Karpas-422 (cell line): ENCODE measurements around the gene GPC1. TPM values are rescaled to one million over a fixed set of nuclear protein-coding genes. Genes with fewer than 3 reads are reported as not detected.

Experiments used
- DNase-seq: peaks from one replicate; pipeline ENCODE4 v3.0.0-alpha.2; 2015
- H2AFZ ChIP-seq: fragments of 200-600 bp; sonication (generic); 2 replicates; pipeline ENCODE4 v1.6.1; 2014; ENCODE audit warnings: antibody characterized with exemption, low read length, mixed read lengths
- H3K27ac ChIP-seq: fragments of 200-600 bp; sonication (generic); 2 replicates; pipeline ENCODE4 v1.5.1; 2014; ENCODE audit warnings: mild to moderate bottlenecking, low read length, moderate library complexity
- H3K27me3 ChIP-seq: fragments of 200-600 bp; sonication (generic); 2 replicates; pipeline ENCODE4 v1.6.1; 2014; ENCODE audit warnings: low read length, mixed read lengths
- H3K36me3 ChIP-seq: fragments of 200-600 bp; sonication (generic); 2 replicates; pipeline ENCODE4 v1.6.1; 2014; ENCODE audit warnings: low read length, mixed read lengths; ENCODE audit not compliant: insufficient read depth
- H3K4me1 ChIP-seq: fragments of 200-600 bp; sonication (generic); 2 replicates; pipeline ENCODE4 v1.6.1; 2014; ENCODE audit warnings: mild to moderate bottlenecking, low read length, mixed read lengths
- H3K4me2 ChIP-seq: fragments of 200-600 bp; sonication (generic); 2 replicates; pipeline ENCODE4 v1.6.1; 2014; ENCODE audit warnings: low read length, low read depth, mild to moderate bottlenecking; ENCODE audit not compliant: poor library complexity, severe bottlenecking
- H3K4me3 ChIP-seq: fragments of 200-600 bp; sonication (generic); 2 replicates; pipeline ENCODE4 v1.5.1; 2014; ENCODE audit warnings: mild to moderate bottlenecking, antibody characterized with exemption, low read length, mixed read lengths
- H3K79me2 ChIP-seq: fragments of 200-600 bp; sonication (generic); 2 replicates; pipeline ENCODE4 v1.6.1; 2014; ENCODE audit warnings: mild to moderate bottlenecking, low read length, mixed read lengths
- H3K9ac ChIP-seq: fragments of 200-600 bp; sonication (generic); 2 replicates; pipeline ENCODE4 v1.6.0; 2014; ENCODE audit warnings: low read length
- H3K9me2 ChIP-seq: fragments of 200-600 bp; sonication (generic), shearing (Covaris generic); replicated peaks from 2 replicates; pipeline ENCODE4 v1.6.0; 2014; ENCODE audit warnings: mild to moderate bottlenecking, low read length, moderate library complexity; ENCODE audit not compliant: insufficient read depth
- H3K9me3 ChIP-seq: fragments of 300-700, 200-600 bp; sonication (generic); 2 replicates; pipeline ENCODE4 v1.6.1; 2014; ENCODE audit warnings: low read length, mixed read lengths
- H4K20me1 ChIP-seq: fragments of 200-600 bp; sonication (generic); 2 replicates; pipeline ENCODE4 v1.6.1; 2014; ENCODE audit warnings: mild to moderate bottlenecking, antibody characterized with exemption, low read length, low read depth; ENCODE audit not compliant: insufficient read depth
- total RNA-seq: library from RNA; depleted of rRNA; stranded (reverse); fragments of >200 nt; shearing (Covaris generic); gene quantifications from 2 replicates; pipeline ENCODE4 v1.2.3, GENCODE V29; 2014; ENCODE audit warnings: low replicate concordance

GPC1 gene
- total RNA-seq, 1 experiment from 2014 or later: 0.60 TPM

DNA sequence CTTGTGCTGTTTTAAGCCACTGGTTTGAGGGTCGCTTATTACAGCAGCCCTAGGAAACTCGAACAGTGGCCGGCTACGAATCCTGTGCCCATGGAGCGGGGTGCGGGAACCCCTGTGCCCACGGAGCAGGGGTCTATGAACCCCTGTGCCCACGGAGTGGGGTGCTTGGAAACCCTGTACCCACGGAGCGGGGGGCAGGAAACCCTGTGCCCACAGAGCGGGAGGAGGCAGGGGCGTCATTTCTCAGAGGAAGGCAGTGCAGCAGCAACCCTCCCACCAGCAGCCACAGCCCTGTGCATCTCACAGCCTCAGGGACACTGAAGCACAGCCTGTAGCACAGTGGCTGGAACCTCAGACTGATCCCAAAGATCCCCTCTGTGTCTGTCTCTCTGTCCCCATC is 34.2 kb upstream of the GPC1 start:
- Histone ChIP-seq H4K20me1 (no peaks in the 10 kb centered on the region), H3K4me2 (no peak overlapping the region), H3K27ac (no peak overlapping the region), H3K9ac (no peak overlapping the region), H3K9me3 (no peaks in the 10 kb centered on the region), H3K36me3 (no peaks in the 10 kb centered on the region), H3K4me1 (no peaks in the 10 kb centered on the region), H3K79me2 (no peaks in the 10 kb centered on the region), H3K27me3 (no peaks in the 10 kb centered on the region), H3K9me2 (no peaks in the 10 kb centered on the region), H2AFZ (no peak overlapping the region), H3K4me3 (no peak overlapping the region)
- DNase-seq: no peak

DNA sequence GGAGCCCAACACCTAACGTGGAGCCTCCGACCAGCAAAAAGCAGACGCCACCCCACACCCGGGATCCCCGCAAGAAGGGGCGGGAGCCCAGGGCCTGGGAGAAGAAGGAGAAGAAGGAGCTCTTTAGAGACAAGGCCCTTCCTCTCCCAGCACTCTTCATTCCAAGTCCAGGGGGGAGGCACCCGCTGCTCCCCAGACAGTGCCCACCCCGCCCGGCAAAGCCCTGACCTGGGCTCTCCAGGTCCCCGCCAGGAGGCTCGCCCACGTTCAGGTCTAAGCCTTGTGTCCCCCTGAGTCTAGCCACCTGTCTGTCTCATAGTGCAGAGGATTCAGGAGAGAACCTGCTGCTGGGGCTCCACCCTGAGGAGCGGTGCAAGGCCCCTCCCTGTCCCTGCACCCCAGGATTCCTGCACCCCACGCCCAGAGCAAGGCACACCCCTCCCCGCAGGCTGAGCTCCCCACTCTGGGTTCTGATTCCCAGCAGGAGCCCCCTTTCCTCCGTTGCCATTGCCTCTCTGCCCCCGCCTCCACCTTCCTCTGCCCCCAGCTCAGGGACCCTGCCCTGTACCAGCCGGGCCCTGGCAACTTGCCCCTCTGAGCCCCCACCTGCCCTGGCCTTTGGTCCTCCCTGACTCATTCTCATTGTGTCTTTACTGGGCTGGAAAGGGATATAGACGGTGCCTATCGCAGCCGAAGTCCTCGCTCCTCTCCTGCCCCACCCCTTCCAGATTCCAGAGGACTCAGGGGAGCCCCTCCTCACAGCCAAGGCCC is 33.5 kb upstream of the GPC1 start:
- no peak overlapping the region for H3K9ac ChIP-seq
- H3K79me2 ChIP-seq: no peaks in the 10 kb centered on the region
- H2AFZ ChIP-seq: no peak overlapping the region
- DNase-seq: no peak
- no peaks in the 10 kb centered on the region for H3K9me3 ChIP-seq
- H3K27ac ChIP-seq: no peak overlapping the region
- no peaks in the 10 kb centered on the region for H3K9me2 ChIP-seq
- no peaks in the 10 kb centered on the region for H3K36me3 ChIP-seq
- H3K4me2 ChIP-seq: no peak overlapping the region
- H3K4me3 ChIP-seq: no peak overlapping the region
- H4K20me1 ChIP-seq: no peaks in the 10 kb centered on the region
- no peaks in the 10 kb centered on the region for H3K4me1 ChIP-seq
- H3K27me3 ChIP-seq: no peaks in the 10 kb centered on the region

DNA sequence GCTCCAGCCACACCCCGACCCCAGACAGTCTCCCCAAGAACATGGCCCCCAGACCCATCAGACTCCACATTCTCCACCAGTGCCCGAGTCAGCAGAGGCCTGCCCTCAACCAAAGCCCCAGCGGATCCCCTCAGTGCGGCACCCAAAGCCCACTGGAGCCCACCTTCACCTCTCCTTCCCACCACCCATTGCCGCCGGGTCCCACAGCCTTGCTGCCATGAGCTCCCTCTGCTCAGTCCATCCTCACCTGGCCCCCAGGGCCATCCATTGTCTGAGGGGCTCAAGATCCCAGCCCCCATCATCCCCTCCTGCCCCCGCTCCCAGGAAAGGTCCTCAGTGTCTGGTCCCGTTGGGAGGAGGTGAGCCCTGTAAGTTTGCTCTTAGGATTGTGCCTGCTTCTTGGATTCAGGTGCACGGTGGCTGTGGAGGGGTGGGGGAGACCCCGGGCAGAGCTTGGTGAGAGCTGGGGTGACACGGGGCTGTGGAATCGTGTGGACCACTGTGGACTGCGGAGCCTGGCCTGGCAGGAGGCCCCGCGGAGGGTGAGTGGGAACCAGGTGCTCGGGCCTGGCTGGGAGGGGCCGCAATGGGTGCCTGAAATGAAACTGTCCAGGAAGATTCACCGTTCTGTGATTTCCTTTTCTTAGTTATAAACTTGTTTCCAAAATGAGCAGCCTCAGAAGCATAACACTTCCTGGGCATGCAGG is 32.7 kb upstream of the GPC1 start:
- Histone ChIP-seq H3K9ac (no peak overlapping the region), H3K79me2 (no peaks in the 10 kb centered on the region), H3K9me3 (no peaks in the 10 kb centered on the region), H3K9me2 (no peaks in the 10 kb centered on the region), H4K20me1 (no peaks in the 10 kb centered on the region), H3K27ac (no peak overlapping the region), H3K36me3 (no peaks in the 10 kb centered on the region), H2AFZ (no peak overlapping the region), H3K4me1 (no peaks in the 10 kb centered on the region), H3K4me3 (no peak overlapping the region), H3K4me2 (no peak overlapping the region), H3K27me3 (no peaks in the 10 kb centered on the region)
- DNase-seq: no peak

DNA sequence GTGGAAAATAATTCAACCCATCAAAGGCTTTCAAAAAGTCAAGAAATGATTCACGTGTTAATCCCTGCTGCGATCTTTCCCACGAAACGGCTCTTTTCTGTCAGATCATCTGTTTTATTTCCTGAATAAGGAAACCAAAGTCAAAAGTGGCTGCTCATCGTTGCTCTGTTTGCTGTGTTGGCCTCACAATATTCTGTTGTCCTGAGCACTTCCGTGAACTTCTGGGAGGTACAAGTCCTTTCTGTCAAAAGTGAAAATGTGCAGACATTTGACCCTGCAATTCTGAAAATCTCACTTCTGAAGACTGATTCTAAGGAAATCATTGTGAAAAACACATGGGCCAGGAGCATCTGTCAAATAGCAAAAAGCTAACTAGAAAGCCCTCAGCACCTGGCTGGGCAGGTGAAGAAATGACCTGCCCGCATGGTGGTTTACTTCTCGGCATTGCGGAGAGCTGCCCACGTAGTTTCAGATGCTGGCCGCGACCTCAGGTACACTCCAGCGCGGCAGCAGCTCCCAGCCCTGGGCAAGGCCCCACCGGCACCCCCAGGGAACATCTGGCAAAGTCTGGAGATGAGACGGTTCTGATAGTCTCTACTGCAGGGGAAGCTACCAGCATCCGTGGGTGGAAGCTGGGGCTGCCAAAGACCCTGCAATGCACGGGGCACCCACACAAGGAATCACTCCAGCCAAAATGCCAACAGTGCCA is 31.9 kb upstream of the GPC1 start:
- H3K4me3 ChIP-seq: no peak overlapping the region
- H3K27ac ChIP-seq: no peak overlapping the region
- no peak for DNase-seq
- no peaks in the 10 kb centered on the region for H3K36me3 ChIP-seq
- no peaks in the 10 kb centered on the region for H3K4me1 ChIP-seq
- H3K9me3 ChIP-seq: no peaks in the 10 kb centered on the region
- H4K20me1 ChIP-seq: no peaks in the 10 kb centered on the region
- H3K4me2 ChIP-seq: no peak overlapping the region
- no peaks in the 10 kb centered on the region for H3K9me2 ChIP-seq
- H3K27me3 ChIP-seq: no peaks in the 10 kb centered on the region
- H2AFZ ChIP-seq: no peak overlapping the region
- no peak overlapping the region for H3K9ac ChIP-seq
- H3K79me2 ChIP-seq: no peaks in the 10 kb centered on the region

DNA sequence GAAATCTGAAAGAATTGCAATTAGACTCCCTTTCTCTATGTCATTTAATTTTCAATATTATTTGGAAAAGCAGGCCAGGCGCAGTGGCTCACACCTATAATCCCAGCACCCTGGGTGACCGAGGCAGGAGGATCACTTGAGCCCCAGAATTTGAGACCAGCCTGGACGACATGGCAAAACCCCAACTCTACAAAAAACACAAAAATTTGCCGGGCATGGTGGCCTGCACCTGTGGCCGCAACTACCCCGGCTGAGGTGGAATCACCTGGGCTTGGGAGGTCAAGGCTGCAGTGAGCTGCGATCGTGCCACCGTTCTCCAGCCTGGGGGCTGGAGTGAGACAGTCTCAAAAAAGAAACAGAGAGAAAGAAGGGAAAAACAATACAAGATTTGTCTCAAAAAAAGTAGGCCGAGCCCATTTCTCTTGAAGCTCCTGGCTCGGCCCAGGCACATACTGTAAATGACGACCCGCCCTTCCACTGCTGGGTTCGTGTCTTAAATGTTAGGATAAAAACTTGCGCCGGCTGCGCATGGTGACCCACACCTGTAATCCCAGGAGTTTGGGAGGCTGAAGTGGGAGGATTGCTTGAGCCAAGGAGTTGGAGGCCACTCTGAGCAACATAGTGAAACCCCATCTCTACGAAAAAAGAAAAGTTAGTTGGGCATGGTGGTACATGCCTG is 31.1 kb upstream of the GPC1 start:
- no peak overlapping the region for H3K27ac ChIP-seq
- no peak for DNase-seq

DNA sequence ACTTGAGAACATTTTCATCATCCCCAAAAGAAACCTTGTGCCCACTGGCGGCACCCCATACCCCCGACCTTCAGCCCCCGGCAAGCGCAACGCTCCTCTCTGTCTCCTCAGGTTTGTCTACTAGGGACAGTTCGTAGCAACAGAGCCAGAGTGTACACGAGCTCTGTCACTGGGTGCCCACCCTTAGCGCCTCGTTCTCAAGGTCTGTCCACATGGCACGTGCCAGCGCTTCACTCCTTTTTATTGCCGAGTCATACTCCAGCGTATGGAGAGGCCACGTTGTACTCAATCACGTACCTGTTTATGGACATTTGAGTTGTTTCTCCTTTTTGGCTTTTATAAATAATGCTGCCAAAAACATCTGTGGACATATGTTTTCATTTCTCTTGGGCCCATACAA is 30.3 kb upstream of the GPC1 start:
- DNase-seq: no peak
- Histone ChIP-seq H3K9ac (no peak overlapping the region), H3K27ac (no peak overlapping the region), H3K27me3 (no peaks in the 10 kb centered on the region), H3K4me1 (no peaks in the 10 kb centered on the region), H3K9me3 (no peaks in the 10 kb centered on the region), H3K4me2 (no peak overlapping the region), H3K4me3 (no peak overlapping the region), H3K36me3 (no peaks in the 10 kb centered on the region), H3K79me2 (no peaks in the 10 kb centered on the region), H2AFZ (no peak overlapping the region), H3K9me2 (no peaks in the 10 kb centered on the region), H4K20me1 (no peaks in the 10 kb centered on the region)

More for the DNA sequence above, 31.1 kb upstream of the GPC1 start:
- no peaks in the 10 kb centered on the region for H3K27me3 ChIP-seq
- no peaks in the 10 kb centered on the region for H3K36me3 ChIP-seq
- H4K20me1 ChIP-seq: no peaks in the 10 kb centered on the region
- no peaks in the 10 kb centered on the region for H3K9me2 ChIP-seq
- H3K4me3 ChIP-seq: no peak overlapping the region
- H3K9ac ChIP-seq: no peak overlapping the region
- no peaks in the 10 kb centered on the region for H3K79me2 ChIP-seq
- no peaks in the 10 kb centered on the region for H3K4me1 ChIP-seq
- H2AFZ ChIP-seq: no peak overlapping the region
- H3K4me2 ChIP-seq: no peak overlapping the region
- no peaks in the 10 kb centered on the region for H3K9me3 ChIP-seq

DNA sequence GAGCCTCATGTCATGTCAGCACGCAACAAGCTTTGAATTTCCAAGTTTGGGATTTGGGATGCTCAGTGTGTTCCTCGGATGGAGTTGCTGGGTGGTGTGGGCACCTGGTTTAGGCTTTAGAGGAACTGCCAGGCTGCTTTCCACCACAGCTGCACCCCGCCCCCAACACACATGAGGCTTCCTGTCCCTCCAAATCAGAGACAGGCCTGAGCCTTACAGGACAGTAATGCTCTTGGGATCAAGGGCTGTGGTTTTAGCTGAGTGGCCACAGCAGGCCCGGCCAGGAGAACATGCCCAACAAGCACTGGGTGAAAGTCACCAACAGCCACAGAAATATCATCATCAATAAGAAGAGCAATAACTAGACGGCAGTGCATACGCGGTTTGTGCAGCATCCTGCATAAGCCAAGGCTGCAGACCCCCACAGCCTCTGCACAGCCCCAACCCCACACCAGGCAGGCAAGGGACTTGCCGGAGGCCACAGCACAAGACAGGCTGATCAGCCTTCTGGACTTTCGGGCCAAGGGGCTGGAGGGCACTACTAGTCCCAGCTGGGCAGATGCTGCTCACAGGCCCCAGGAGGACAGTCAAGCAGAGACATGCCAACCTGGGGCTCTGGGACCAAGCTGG is 29.7 kb upstream of the GPC1 start:
- Histone ChIP-seq H3K4me3 (no peak overlapping the region), H3K36me3 (no peaks in the 10 kb centered on the region), H3K4me1 (no peaks in the 10 kb centered on the region), H3K9ac (no peak overlapping the region), H4K20me1 (no peaks in the 10 kb centered on the region), H3K9me2 (no peaks in the 10 kb centered on the region), H3K4me2 (no peak overlapping the region), H3K27ac (no peak overlapping the region), H2AFZ (no peak overlapping the region), H3K79me2 (no peaks in the 10 kb centered on the region), H3K27me3 (no peaks in the 10 kb centered on the region), H3K9me3 (no peaks in the 10 kb centered on the region)
- DNase-seq: no peak
